ENCODE measurements around the gene DISC1.
A peak's percentile ranks its signal among the peaks of the same experiment; 100 is the strongest.

The DISC1 gene

DNA sequence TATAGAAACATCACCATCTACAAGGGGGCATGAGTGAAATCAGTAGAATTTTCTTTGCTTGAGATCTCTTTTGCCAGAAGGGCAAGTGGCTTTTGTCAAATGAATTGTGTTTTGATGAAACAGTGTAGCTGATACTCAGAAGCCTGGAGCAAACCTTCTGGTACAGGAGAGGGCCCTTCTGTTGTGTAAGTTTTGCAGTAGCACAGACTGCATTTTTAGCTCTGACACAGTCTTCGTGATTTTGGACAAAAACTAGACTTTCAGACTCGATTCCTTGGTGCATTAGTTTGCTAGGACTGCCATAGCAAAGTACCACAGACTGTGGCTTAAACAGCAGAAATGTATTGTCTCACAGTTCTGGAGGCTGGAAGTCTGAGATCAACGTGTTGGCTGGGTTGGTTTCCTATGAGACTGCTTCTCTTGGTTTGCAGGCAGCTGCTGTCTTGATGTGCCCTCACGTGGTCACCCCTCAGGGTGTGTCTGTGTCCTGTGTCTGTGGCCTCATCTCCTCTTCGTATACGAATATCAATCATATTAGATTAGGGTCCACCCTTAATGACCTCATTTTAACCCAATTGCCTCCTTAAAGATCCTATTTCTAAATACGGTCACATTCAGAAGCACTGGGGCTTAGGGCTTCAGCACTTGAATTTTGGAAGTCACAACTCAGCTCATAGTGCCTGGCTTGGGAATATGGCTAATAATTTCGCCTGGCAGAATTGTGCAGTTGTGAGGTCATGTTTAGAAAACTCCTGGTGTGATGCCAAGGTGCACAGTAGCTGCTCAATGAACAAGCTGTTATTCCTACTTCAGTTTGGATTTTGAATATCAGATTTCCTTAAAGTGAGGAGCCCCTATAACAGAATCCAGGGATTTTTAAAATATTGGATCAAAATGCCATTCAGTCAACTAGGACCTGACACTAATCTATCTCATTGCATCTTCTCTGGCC lies 21.2 kb upstream of the DISC1 start:
- Histone ChIP-seq H3K27me3 (ENCODE audit: control insufficient read depth in 1 of 2, insufficient read depth in 2 of 2, low read length in 2 of 2) (no peaks in the 10 kb centered on the region), H3K4me1 (ENCODE audit: control insufficient read depth in 1 of 2, insufficient read depth in 2 of 2, low read length in 2 of 2) (peaks cover 0 to 8% of the 10 kb centered on the region in 2 donors), H3K9ac (ENCODE audit: low read depth in 1 of 2, low read length in 2 of 2) (no peak overlapping the region), H3K4me3 (ENCODE audit: low read depth in 1 of 2, low read length in 2 of 2) (no peak overlapping the region), H3K9me3 (ENCODE audit: control insufficient read depth in 1 of 2, low read length in 2 of 2) (no peaks in the 10 kb centered on the region), H3K36me3 (ENCODE audit: control insufficient read depth in 1 of 2, insufficient read depth in 2 of 2, low read length in 2 of 2) (no peaks in the 10 kb centered on the region), H3K27ac (ENCODE audit: low read depth, low read length) (no peak overlapping the region)

DNA sequence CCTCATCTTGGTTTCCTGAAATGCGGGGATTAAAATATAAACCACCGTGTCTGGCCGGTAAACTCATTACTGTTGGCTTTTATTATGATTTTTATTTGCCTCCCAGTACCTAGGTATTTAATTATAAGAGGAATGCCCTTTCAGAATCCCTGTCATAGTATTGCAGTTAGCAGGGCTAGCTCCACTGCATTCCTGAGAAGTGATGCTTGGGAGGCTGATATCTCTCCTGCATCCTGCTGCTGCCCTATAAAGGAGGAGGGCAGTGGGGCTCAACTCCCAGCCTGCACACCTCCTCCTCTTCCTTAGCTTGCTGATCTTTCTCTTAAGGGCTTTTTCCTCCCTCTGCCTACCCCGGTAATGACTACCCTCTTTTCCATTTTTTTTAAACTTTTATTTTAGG lies 19.9 kb upstream of the DISC1 start:
- no peak overlapping the region for H3K27ac ChIP-seq (ENCODE audit: low read depth, low read length)
- no peak overlapping the region for H3K4me3 ChIP-seq (ENCODE audit: low read depth in 1 of 2, low read length in 2 of 2)
- H3K9ac ChIP-seq (ENCODE audit: low read depth in 1 of 2, low read length in 2 of 2) = no peak overlapping the region
- H3K9me3 ChIP-seq (ENCODE audit: control insufficient read depth in 1 of 2, low read length in 2 of 2) = no peaks in the 10 kb centered on the region
- peaks cover 4 to 17% of the 10 kb centered on the region in 2 donors for H3K4me1 ChIP-seq (ENCODE audit: control insufficient read depth in 1 of 2, insufficient read depth in 2 of 2, low read length in 2 of 2)
- no peaks in the 10 kb centered on the region for H3K27me3 ChIP-seq (ENCODE audit: control insufficient read depth in 1 of 2, insufficient read depth in 2 of 2, low read length in 2 of 2)
- H3K36me3 ChIP-seq (ENCODE audit: control insufficient read depth in 1 of 2, insufficient read depth in 2 of 2, low read length in 2 of 2) = no peaks in the 10 kb centered on the region

DNA sequence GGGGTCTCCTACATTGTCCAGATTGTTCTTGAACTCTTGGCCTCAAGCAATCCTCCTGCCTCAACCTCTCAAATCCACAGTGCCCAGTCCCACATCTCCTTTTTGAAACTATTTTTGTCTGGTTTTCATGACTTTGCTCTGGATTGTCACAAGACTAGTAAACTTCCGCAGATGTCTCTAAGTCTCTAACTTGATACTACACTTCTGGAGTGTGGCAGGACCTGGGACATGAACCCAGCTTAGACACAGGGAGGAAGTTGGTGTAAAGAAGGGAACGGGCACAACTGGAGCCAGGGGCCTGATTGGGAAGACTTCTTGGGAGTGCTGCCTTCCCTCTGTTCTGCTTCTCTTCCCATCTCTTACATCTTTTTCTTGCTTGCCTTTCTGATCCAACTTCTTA lies 16.2 kb upstream of the DISC1 start:
- H3K27me3 ChIP-seq (ENCODE audit: control insufficient read depth in 1 of 2, insufficient read depth in 2 of 2, low read length in 2 of 2) = no peaks in the 10 kb centered on the region
- no peak overlapping the region for H3K4me3 ChIP-seq (ENCODE audit: low read depth in 1 of 2, low read length in 2 of 2)
- H3K36me3 ChIP-seq (ENCODE audit: control insufficient read depth in 1 of 2, insufficient read depth in 2 of 2, low read length in 2 of 2) = no peaks in the 10 kb centered on the region
- no peaks in the 10 kb centered on the region for H3K9me3 ChIP-seq (ENCODE audit: control insufficient read depth in 1 of 2, low read length in 2 of 2)
- no peak overlapping the region for H3K9ac ChIP-seq (ENCODE audit: low read depth in 1 of 2, low read length in 2 of 2)
- H3K4me1 ChIP-seq (ENCODE audit: control insufficient read depth in 1 of 2, insufficient read depth in 2 of 2, low read length in 2 of 2) = peaks cover 31% of the 10 kb centered on the region in 2 donors
- H3K27ac ChIP-seq (ENCODE audit: low read depth, low read length) = no peak overlapping the region

GRCh38 chr1:231611111-231611510 lies 15.5 kb upstream of the DISC1 start:
- no peak overlapping the region for H3K27ac ChIP-seq (ENCODE audit: low read depth, low read length)
- H3K36me3 ChIP-seq (ENCODE audit: control insufficient read depth in 1 of 2, insufficient read depth in 2 of 2, low read length in 2 of 2) = no peaks in the 10 kb centered on the region
- peaks cover 31% of the 10 kb centered on the region in 2 donors for H3K4me1 ChIP-seq (ENCODE audit: control insufficient read depth in 1 of 2, insufficient read depth in 2 of 2, low read length in 2 of 2)

GRCh38 chr1:231611851-231612250 lies 14.7 kb upstream of the DISC1 start:
- H3K27ac ChIP-seq (ENCODE audit: low read depth, low read length) = peak overlapping the region; percentile 36
- H3K9ac ChIP-seq (ENCODE audit: low read depth in 1 of 2, low read length in 2 of 2) = no peak overlapping the region
- H3K27me3 ChIP-seq (ENCODE audit: control insufficient read depth in 1 of 2, insufficient read depth in 2 of 2, low read length in 2 of 2) = no peaks in the 10 kb centered on the region
- H3K9me3 ChIP-seq (ENCODE audit: control insufficient read depth in 1 of 2, low read length in 2 of 2) = no peaks in the 10 kb centered on the region
- H3K4me1 ChIP-seq (ENCODE audit: control insufficient read depth in 1 of 2, insufficient read depth in 2 of 2, low read length in 2 of 2) = peaks cover 31% of the 10 kb centered on the region in 2 donors
- H3K36me3 ChIP-seq (ENCODE audit: control insufficient read depth in 1 of 2, insufficient read depth in 2 of 2, low read length in 2 of 2) = no peaks in the 10 kb centered on the region
- no peak overlapping the region for H3K4me3 ChIP-seq (ENCODE audit: low read depth in 1 of 2, low read length in 2 of 2)

More at GRCh38 chr1:231611111-231611510, 15.5 kb upstream of the DISC1 start:
- Histone ChIP-seq H3K27me3 (ENCODE audit: control insufficient read depth in 1 of 2, insufficient read depth in 2 of 2, low read length in 2 of 2) (no peaks in the 10 kb centered on the region), H3K4me3 (ENCODE audit: low read depth in 1 of 2, low read length in 2 of 2) (no peak overlapping the region), H3K9me3 (ENCODE audit: control insufficient read depth in 1 of 2, low read length in 2 of 2) (no peaks in the 10 kb centered on the region), H3K9ac (ENCODE audit: low read depth in 1 of 2, low read length in 2 of 2) (no peak overlapping the region)

DNA sequence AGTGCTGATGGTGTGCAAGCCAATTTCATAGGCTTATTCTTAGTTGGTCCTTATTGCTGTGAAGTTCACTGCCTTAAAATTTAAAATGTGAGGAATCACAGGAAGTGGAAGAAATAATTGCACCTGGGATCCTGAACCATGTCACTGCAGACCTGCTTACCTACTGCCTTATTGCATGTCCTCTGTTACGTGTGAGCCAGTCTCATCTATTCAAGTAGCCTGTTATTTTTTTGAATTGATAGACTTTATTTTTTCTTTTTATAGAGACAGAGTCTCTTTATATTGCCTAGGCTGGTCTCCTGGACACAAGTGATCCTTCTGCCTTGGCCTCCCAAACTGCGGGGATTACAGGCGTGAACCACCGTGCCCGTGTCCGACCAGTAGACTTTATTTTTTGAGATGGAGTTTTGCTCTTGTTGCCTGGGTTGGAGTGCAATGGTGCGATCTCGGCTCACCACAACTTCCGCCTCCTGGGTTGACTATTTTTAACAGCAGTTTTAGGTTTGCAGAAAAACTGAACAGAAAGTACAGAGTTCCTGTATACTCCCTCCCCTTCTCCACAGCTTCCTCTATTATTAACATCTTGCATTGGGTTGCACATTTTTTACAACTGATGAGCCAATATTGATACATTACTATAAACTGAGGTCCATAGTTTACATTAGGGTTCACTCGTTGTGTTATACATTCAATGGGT lies 14.0 kb upstream of the DISC1 start:
- Histone ChIP-seq H3K4me1 (ENCODE audit: control insufficient read depth in 1 of 2, insufficient read depth in 2 of 2, low read length in 2 of 2) (peaks cover 31% of the 10 kb centered on the region in 2 donors), H3K27ac (ENCODE audit: low read depth, low read length) (no peak overlapping the region), H3K9ac (ENCODE audit: low read depth in 1 of 2, low read length in 2 of 2) (no peak overlapping the region), H3K36me3 (ENCODE audit: control insufficient read depth in 1 of 2, insufficient read depth in 2 of 2, low read length in 2 of 2) (no peaks in the 10 kb centered on the region), H3K27me3 (ENCODE audit: control insufficient read depth in 1 of 2, insufficient read depth in 2 of 2, low read length in 2 of 2) (no peaks in the 10 kb centered on the region), H3K9me3 (ENCODE audit: control insufficient read depth in 1 of 2, low read length in 2 of 2) (no peaks in the 10 kb centered on the region), H3K4me3 (ENCODE audit: low read depth in 1 of 2, low read length in 2 of 2) (peak overlapping the region in 1 of 2 donors; percentile 33)

GRCh38 chr1:231613419-231614349 lies 12.9 kb upstream of the DISC1 start:
- Histone ChIP-seq H3K36me3 (ENCODE audit: control insufficient read depth in 1 of 2, insufficient read depth in 2 of 2, low read length in 2 of 2) (no peaks in the 10 kb centered on the region), H3K9ac (ENCODE audit: low read depth in 1 of 2, low read length in 2 of 2) (no peak overlapping the region), H3K4me3 (ENCODE audit: low read depth in 1 of 2, low read length in 2 of 2) (peak overlapping the region in 1 of 2 donors; percentile 25), H3K27me3 (ENCODE audit: control insufficient read depth in 1 of 2, insufficient read depth in 2 of 2, low read length in 2 of 2) (no peaks in the 10 kb centered on the region), H3K4me1 (ENCODE audit: control insufficient read depth in 1 of 2, insufficient read depth in 2 of 2, low read length in 2 of 2) (peaks cover 31% of the 10 kb centered on the region in 2 donors), H3K9me3 (ENCODE audit: control insufficient read depth in 1 of 2, low read length in 2 of 2) (no peaks in the 10 kb centered on the region), H3K27ac (ENCODE audit: low read depth, low read length) (no peak overlapping the region)

DNA sequence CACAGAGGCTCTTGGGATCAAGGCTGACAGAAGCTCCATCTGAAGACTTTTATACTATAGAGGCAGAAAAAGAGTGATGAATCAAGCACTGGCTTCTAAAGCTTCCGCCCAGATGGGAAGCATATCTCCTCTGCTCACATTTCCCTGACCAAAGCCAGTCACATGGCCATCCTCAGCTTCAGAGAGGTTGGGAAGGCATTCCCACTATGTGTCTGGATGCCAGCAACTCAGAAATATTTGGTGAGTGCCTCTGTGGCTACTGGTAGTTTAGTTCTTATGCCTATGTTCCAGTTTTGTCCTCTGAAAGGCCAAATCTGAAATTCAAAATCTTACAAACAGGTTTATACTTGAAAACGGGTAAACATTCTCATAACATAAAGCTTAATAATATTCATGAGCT lies 9.9 kb upstream of the DISC1 start:
- Histone ChIP-seq H3K4me1 (ENCODE audit: control insufficient read depth in 1 of 2, insufficient read depth in 2 of 2, low read length in 2 of 2) (peaks cover 23 to 27% of the 10 kb centered on the region in 2 donors), H3K27me3 (ENCODE audit: control insufficient read depth in 1 of 2, insufficient read depth in 2 of 2, low read length in 2 of 2) (peaks cover 0 to 5% of the 10 kb centered on the region in 2 donors), H3K9me3 (ENCODE audit: control insufficient read depth in 1 of 2, low read length in 2 of 2) (no peaks in the 10 kb centered on the region), H3K4me3 (ENCODE audit: low read depth in 1 of 2, low read length in 2 of 2) (no peak overlapping the region), H3K36me3 (ENCODE audit: control insufficient read depth in 1 of 2, insufficient read depth in 2 of 2, low read length in 2 of 2) (no peaks in the 10 kb centered on the region), H3K27ac (ENCODE audit: low read depth, low read length) (no peak overlapping the region), H3K9ac (ENCODE audit: low read depth in 1 of 2, low read length in 2 of 2) (no peak overlapping the region)

- Histone ChIP-seq H3K4me3 (ENCODE audit: low read depth in 1 of 2, low read length in 2 of 2) (no peak overlapping the region), H3K27me3 (ENCODE audit: control insufficient read depth in 1 of 2, insufficient read depth in 2 of 2, low read length in 2 of 2) (peaks cover 0 to 5% of the 10 kb centered on the region in 2 donors), H3K36me3 (ENCODE audit: control insufficient read depth in 1 of 2, insufficient read depth in 2 of 2, low read length in 2 of 2) (no peaks in the 10 kb centered on the region), H3K4me1 (ENCODE audit: control insufficient read depth in 1 of 2, insufficient read depth in 2 of 2, low read length in 2 of 2) (peaks cover 9% of the 10 kb centered on the region in 2 donors), H3K9ac (ENCODE audit: low read depth in 1 of 2, low read length in 2 of 2) (no peak overlapping the region), H3K27ac (ENCODE audit: low read depth, low read length) (no peak overlapping the region), H3K9me3 (ENCODE audit: control insufficient read depth in 1 of 2, low read length in 2 of 2) (no peaks in the 10 kb centered on the region)
Measured at GRCh38 chr1:231618609-231619256, 7.9 kb upstream of the DISC1 start.
